Nephron (organoid): ENCODE data around the gene CTCF.

Source experiments
- H3K27ac Mint-ChIP-seq, 3 experiments: 2 replicates each; pipeline ENCODE4 v1.8.0; 2020; ENCODE audit warnings: mixed read lengths in 3 of 3, mild to moderate bottlenecking in 2 of 3, moderate library complexity in 1 of 3
- H3K27me3 Mint-ChIP-seq: 2 replicates; pipeline ENCODE4 v1.8.0; 2021; ENCODE audit warnings: low read depth, mild to moderate bottlenecking, moderate library complexity, mixed read lengths
- H3K36me3 Mint-ChIP-seq: 2 replicates; pipeline ENCODE4 v1.8.0; 2020; ENCODE audit warnings: low read depth, mixed read lengths
- H3K4me1 Mint-ChIP-seq: 2 replicates; pipeline ENCODE4 v1.8.0; 2020; ENCODE audit warnings: mixed read lengths
- H3K4me3 Mint-ChIP-seq, 3 experiments: 2 replicates each; pipeline ENCODE4 v1.8.0; 2020; ENCODE audit warnings: mild to moderate bottlenecking in 3 of 3, mixed read lengths in 3 of 3, moderate library complexity in 2 of 3
- H3K9me3 Mint-ChIP-seq: 2 replicates; pipeline ENCODE4 v1.8.0; 2020; ENCODE audit warnings: mixed read lengths
- CTCF ChIP-seq, 3 experiments: fragments of 200-600 bp; sonication (generic); IDR thresholded peaks; one replicate each; pipeline ENCODE4 v1.5.0; 2021; ENCODE audit warnings: antibody characterized with exemption in 3 of 3; ENCODE audit not compliant: unreplicated experiment in 3 of 3

The CTCF gene

GRCh38 chr16:67650023-67650422 lies 87.7 kb downstream of the CTCF start:
- Mint-ChIP-seq H3K4me1 (no peaks in the 10 kb centered on the region), H3K27me3 (peaks cover 65% of the 10 kb centered on the region), H3K27ac (no peak overlapping the region), H3K4me3 (no peak overlapping the region), H3K36me3 (no peaks in the 10 kb centered on the region), H3K9me3 (no peaks in the 10 kb centered on the region)
- TF ChIP-seq CTCF (IDR thresholded peaks at IDR 0.05; ENCODE audit: unreplicated experiment in 3 of 3): no peak

DNA sequence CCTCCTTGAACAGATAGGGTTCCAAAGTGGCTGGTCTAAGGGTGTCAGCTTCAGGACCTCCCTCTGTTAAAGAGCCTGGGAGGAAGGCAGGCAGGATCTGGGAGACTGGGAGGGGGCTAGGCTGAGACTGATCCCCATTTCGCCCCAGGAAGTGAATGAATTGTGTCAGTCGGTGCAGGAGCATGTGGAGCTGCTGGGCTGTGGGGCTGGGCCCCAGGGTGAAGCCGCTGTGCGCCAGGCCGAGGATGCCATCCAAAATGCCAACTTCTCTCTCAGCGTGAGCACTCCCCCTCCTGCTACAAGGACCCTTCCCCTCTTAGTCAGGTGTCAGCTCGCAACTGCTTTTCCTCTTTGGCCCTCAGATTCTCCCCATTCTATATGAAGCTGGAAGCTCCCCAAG lies 88.7 kb downstream of the CTCF start:
- H3K27ac Mint-ChIP-seq: no peak overlapping the region
- H3K36me3 Mint-ChIP-seq: no peaks in the 10 kb centered on the region
- no peaks in the 10 kb centered on the region for H3K9me3 Mint-ChIP-seq
- peak overlapping the region; percentile 12 to 83 (median 26) for H3K4me3 Mint-ChIP-seq
- peaks cover 65% of the 10 kb centered on the region for H3K27me3 Mint-ChIP-seq
- H3K4me1 Mint-ChIP-seq: no peaks in the 10 kb centered on the region
- no peak for TF ChIP-seq CTCF (IDR thresholded peaks at IDR 0.05; ENCODE audit: unreplicated experiment in 3 of 3)

GRCh38 chr16:67651847-67652246 lies 89.5 kb downstream of the CTCF start:
- no peak overlapping the region for H3K27ac Mint-ChIP-seq
- no peak for TF ChIP-seq CTCF (IDR thresholded peaks at IDR 0.05; ENCODE audit: unreplicated experiment in 3 of 3)
- H3K27me3 Mint-ChIP-seq: peaks cover 57% of the 10 kb centered on the region
- H3K4me3 Mint-ChIP-seq: peak overlapping the region; percentile 79 to 83 (median 81)
- no peaks in the 10 kb centered on the region for H3K4me1 Mint-ChIP-seq
- no peaks in the 10 kb centered on the region for H3K36me3 Mint-ChIP-seq
- no peaks in the 10 kb centered on the region for H3K9me3 Mint-ChIP-seq

DNA sequence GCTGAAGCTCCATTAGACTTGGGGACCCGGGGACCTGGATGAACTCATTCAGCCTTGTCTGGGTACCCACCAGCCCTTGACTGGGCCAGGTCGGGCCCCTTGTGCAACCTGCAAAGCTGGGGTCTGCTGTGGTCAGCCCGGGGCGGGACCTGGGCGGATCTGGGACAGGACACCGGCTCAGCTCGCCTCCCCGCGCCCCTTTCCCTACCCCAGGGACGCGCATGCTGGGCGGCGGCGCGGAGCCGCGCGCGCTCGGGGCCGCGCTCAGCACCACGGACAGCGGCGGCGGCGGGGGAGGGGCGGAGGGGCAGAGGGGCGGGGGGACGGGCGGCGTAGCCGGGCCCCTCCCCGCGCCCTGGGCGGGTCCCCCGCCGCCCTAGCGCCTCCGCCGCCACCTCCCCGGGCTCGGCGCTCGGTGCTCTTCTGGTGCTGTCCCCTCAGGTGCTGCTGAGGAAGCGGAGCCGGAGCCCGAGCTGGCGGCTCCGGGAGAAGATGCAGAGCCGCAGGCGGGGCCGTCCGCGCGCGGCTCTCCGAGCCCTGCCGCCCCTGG lies 90.3 kb downstream of the CTCF start:
- Mint-ChIP-seq H3K4me3 (no peak overlapping the region), H3K4me1 (no peaks in the 10 kb centered on the region), H3K36me3 (no peaks in the 10 kb centered on the region), H3K27ac (no peak overlapping the region), H3K27me3 (peaks cover 51% of the 10 kb centered on the region), H3K9me3 (no peaks in the 10 kb centered on the region)
- TF ChIP-seq CTCF (IDR thresholded peaks at IDR 0.05; ENCODE audit: unreplicated experiment in 3 of 3): no peak

DNA sequence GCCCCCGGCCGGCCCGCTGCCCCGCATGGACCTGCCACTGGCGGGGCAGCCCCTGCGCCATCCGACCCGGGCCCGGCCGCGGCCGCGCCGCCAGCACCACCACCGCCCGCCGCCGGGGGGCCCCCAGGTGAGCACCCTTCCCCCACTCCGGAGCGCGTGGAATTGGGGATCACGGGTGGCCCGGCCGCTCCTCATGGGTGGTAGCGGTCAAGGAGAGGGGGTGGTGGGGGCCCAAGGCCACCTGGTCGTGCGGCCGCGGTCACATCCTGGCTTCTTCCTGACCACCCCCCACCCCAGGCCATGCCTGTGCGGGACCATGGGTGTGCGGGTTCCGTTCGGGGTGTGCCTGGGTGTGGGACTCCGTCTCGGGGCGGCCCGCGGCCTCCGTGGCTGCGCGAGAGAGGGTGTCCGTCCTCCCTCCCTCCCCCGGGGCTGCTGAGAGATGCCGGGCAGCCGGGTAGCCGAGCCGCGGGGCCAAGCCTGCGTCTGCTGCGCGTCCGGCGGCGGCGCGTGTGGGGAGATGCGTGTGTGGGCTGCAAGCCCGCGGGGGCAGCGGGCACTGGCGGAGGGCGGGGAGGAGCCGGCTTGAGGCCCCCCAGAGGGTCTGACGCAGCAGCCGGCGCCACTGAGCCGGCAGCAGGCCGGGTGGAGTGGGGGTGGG lies 90.9 kb downstream of the CTCF start:
- H3K9me3 Mint-ChIP-seq: no peaks in the 10 kb centered on the region
- H3K27ac Mint-ChIP-seq: no peak overlapping the region
- no peaks in the 10 kb centered on the region for H3K4me1 Mint-ChIP-seq
- H3K36me3 Mint-ChIP-seq: no peaks in the 10 kb centered on the region
- peak overlapping the region; percentile 83 to 88 (median 84) for H3K4me3 Mint-ChIP-seq
- H3K27me3 Mint-ChIP-seq: peaks cover 51% of the 10 kb centered on the region
- peak in 2 of 3 experiments; percentile 37 to 39 for TF ChIP-seq CTCF (IDR thresholded peaks at IDR 0.05; ENCODE audit: unreplicated experiment in 3 of 3)
